GM19043 (cell line): ENCODE data around the gene PDE6C.

ENCODE experiments used
- ATAC-seq: cut with Tn5 transposase; IDR thresholded peaks from one replicate; pipeline ENCODE4 v1.9.1; 2021; ENCODE audit warnings: low read depth; ENCODE audit not compliant: unreplicated experiment

The PDE6C gene

DNA sequence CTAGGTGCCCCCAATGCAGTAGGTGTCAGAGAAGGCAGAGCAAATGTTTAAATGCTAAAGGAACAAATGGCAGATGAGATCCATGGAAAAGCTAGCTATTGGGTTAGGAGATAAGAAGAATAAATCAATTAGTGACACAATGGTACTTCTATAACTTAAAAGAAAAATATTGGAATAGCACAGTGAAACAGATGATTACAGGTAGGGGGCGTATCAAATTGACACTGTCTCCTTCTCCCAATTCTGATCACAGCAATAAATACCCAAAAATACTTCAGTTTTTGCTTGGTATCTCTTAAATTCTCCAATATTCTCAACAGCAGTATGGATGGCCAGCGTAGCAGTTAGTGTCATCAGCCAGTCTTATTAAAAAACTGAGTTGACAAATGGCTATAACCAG lies 84.9 kb downstream of the PDE6C start:
- no peak for ATAC-seq

GRCh38 chr10:93701866-93702209 lies 89.5 kb downstream of the PDE6C start:
- peak; percentile 3 for ATAC-seq

DNA sequence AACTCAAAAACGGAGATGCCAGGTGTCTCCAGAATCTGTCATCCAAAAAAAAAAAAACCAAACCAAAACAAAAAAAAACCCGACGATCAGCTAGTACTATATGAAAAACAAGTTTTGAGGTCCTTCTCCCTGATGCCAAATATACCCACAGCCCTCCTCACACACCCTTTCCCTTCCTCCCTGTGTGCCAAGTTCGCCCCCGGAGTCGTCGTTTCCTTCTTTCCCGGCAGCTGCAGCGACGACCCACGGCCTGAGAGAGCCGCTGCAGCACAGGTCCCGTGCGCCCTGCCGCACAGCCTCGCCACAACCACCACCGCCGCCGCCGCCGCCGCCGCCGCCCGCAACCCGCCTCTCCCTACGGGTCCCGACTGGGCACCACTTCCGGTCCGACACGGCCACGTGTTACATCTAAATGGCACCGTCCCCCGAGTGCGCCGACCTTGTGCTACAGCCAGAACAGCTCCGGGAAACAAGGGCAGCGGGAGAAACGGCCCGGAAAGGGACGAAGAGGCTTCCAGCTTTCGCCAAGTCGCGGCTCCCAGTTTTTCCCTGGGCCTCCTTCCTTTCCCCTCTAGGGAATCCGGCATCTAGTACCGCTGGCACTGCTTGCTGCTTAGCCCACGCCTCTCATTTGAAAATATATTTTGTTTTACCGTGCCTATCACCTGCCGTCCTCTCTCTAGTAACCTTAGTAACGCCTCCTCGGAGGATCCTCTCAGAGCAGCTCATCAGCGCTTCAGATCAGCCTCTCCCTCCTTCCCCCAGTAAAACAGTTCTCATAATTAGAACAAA lies 90.1 kb downstream of the PDE6C start, which contains the start of gene FRA10AC1:
Gene FRA10AC1 (minus strand): TSS at position 383 of the 792 bp plus-strand sequence. CDS start 2,486 bp downstream, outside the sequence.
- ATAC-seq: peak; percentile 70

DNA sequence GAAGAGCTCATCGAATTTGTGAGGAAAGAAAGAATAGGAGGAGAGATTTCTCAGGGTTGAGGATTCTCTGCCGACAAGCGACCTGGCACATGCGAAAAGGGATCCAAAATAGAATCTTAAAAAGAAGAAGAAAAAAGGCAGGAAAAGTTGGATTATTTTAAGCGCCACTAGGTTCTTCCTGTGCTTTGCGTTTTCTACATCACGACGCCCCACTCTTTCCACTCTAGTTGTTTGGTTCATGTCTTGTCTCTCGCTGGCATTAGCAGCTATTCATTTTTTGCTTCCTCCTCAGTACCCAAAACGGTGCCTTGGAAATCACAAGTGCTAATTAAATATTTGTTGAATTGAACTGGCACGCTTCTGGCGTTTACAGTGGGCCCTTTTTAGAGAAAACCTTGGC lies 90.7 kb downstream of the PDE6C start:
- peak; percentile 2 for ATAC-seq

GRCh38 chr10:93703841-93704240 lies 91.5 kb downstream of the PDE6C start:
- no peak for ATAC-seq

DNA sequence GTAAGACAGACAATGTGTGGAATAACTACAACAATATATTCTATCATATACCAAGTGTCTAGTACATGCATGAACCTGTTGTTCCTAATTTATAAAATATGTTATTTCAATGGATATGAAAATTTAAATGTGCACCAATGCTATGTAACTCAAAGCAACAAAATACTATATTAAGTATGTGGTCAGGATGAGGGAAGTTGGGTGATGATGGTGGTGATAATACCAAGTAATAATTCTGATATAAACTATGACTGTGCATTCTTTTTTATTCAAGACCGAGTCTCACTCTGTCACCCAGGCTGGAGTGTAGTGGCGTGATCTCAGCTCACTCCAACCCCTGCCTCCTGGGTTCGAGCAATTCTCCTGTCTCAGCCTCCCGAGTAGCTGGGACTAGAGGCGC lies 92.1 kb downstream of the PDE6C start:
- no peak for ATAC-seq

GRCh38 chr10:93707623-93708022 lies 95.3 kb downstream of the PDE6C start:
- ATAC-seq: no peak

DNA sequence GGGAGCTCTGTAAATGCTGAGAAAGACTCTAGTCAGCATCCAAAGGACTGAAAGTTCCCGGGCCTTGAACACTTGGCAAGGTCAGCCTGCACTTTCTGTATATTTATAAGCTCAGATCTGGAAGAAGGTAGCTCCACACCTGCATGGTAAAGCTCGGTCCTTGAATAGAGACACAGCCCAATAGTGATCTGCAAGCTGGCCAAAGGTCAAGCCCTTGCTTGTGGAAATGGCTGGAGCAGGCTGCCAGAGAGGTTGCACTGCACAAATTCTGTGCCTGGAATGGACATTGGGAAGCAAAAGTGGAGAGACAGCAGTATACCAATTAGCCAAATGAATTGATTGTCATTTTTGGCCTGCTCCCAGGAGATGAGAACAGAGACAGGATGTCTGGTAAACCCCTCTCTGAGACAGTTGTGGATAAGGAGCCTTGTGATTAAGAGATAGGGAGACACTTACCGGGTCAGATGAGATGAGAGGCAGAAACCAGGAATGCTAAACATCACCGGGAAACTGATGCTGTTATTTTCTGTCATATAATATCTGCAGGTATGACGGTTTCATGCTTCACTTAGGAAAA lies 98.1 kb downstream of the PDE6C start:
- no peak for ATAC-seq

GRCh38 chr10:93711891-93712290 lies 99.6 kb downstream of the PDE6C start:
- no peak for ATAC-seq

DNA sequence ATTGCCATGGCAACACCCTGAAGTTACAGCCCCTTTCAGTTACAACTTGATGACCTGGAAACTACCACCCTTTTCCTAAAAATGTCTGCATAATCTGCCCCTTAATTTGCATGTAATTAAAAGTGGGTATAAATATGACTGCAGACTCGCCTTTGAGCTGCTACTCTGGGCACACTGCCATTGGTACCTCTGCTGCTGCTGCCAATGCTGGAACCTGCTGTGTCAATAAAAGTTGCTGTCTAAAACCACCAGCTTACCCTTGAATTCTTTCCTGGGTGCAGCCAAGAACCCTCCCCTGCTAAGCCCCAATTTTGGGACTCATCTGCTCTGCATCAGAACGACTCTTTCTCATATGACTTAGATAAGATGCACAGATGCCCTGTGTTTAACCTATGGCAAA lies 100.3 kb downstream of the PDE6C start:
- no peak for ATAC-seq

DNA sequence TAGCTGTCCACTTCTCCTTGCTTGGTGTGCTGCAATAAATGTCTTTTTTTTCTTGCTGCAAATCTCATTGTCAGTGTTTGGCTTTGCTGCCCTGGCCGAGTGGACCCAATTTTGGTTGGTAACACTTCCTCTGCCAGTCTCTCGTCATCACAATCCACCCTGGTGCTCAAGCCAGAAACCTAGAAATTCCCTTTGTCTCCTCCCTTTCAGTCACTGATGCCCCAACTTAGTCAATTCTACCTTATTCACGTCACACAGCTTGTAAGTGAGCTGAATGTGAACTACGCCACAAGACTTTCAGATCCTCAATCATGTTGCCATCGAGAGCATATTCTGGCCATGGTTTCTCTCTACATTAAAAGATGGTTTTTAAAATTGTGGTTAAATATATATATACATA lies 103.0 kb downstream of the PDE6C start:
- peak; percentile 86 for ATAC-seq
